ENCODE measurements around the gene AFMID. TPM values are rescaled to one million over a fixed set of nuclear protein-coding genes. Genes with fewer than 3 reads are reported as not detected.
"Not testable (repeated sequence)": the region's sequence is repeated elsewhere in the genome, so short reads cannot be mapped to it uniquely, and the experiment has no call there.

The AFMID gene
- total and polyA plus RNA-seq, 2 experiments from 2014 or later, result 23.6 to 85.8 TPM

DNA sequence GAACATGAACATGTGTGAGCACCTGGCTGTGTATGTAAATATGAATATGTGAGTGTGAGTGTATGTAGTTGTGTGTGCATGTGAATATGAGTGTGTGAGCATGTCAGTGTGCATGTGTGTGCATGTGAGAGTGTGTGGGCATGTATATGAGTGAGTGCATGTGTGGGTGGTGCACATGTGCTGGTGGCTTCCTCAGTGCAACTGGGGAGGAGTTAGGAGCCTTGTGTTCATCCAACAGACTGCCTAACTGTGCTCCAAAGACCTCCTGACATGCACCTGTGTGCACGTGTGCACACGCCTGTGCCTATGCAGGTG is 45.7 kb downstream of the AFMID start:
- TF ChIP-seq, protein P1, sequence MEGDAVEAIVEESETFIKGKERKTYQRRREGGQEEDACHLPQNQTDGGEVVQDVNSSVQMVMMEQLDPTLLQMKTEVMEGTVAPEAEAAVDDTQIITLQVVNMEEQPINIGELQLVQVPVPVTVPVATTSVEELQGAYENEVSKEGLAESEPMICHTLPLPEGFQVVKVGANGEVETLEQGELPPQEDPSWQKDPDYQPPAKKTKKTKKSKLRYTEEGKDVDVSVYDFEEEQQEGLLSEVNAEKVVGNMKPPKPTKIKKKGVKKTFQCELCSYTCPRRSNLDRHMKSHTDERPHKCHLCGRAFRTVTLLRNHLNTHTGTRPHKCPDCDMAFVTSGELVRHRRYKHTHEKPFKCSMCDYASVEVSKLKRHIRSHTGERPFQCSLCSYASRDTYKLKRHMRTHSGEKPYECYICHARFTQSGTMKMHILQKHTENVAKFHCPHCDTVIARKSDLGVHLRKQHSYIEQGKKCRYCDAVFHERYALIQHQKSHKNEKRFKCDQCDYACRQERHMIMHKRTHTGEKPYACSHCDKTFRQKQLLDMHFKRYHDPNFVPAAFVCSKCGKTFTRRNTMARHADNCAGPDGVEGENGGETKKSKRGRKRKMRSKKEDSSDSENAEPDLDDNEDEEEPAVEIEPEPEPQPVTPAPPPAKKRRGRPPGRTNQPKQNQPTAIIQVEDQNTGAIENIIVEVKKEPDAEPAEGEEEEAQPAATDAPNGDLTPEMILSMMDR (IDR thresholded peaks at IDR 0.05; ENCODE audit: low read depth, low read length), result no peak
- Histone ChIP-seq H3K4me3 (no peak overlapping the region), H3K9me3 (ENCODE audit: low read depth) (no peaks in the 10 kb centered on the region), H3K36me3 (no peaks in the 10 kb centered on the region), H3K27me3 (peaks cover 39% of the 10 kb centered on the region), H3K27ac (no peak overlapping the region), H3K4me1 (ENCODE audit: low read depth) (no peaks in the 10 kb centered on the region)
- DNase-seq (ENCODE audit: low read depth in 1 of 2, low spot score in 1 of 2), result no peak

DNA sequence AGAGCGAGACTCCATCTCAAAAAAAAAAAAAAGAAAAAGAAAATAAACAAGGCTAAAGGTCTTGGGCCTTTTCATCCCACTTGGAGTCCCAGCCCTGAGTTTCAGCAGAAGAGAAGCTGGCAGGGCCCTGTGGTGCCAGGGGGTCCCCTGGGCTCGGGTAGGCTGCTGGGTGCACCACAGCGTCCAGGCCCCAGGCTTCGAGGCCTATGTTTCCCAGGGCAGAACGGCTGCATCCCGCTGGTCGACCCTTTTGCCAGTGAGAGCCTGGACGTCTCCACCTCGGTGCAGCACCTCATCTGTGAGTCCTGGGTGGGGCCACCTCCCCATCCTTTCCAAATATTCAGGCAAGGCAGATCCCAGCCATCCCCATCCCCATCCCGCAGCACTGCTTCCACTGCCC is 46.5 kb downstream of the AFMID start:
- H3K4me3 ChIP-seq, result no peak overlapping the region
- no peaks in the 10 kb centered on the region for H3K9me3 ChIP-seq (ENCODE audit: low read depth)
- no peak overlapping the region for H3K27ac ChIP-seq
- H3K4me1 ChIP-seq (ENCODE audit: low read depth), result no peaks in the 10 kb centered on the region
- no peak for DNase-seq (ENCODE audit: low read depth in 1 of 2, low spot score in 1 of 2)
- H3K27me3 ChIP-seq, result peaks cover 39% of the 10 kb centered on the region
- H3K36me3 ChIP-seq, result no peaks in the 10 kb centered on the region
- TF ChIP-seq, protein P1 (IDR thresholded peaks at IDR 0.05; ENCODE audit: low read depth, low read length), result no peak

GRCh38 chr17:78234261-78234865 is 47.2 kb downstream of the AFMID start:
- Histone ChIP-seq H3K27ac (no peak overlapping the region), H3K9me3 (ENCODE audit: low read depth) (no peaks in the 10 kb centered on the region), H3K4me1 (ENCODE audit: low read depth) (no peaks in the 10 kb centered on the region), H3K27me3 (peaks cover 38% of the 10 kb centered on the region), H3K36me3 (no peaks in the 10 kb centered on the region), H3K4me3 (no peak overlapping the region)
- DNase-seq (ENCODE audit: low read depth in 1 of 2, low spot score in 1 of 2), result no peak
- TF ChIP-seq, protein P1 (IDR thresholded peaks at IDR 0.05; ENCODE audit: low read depth, low read length), result no peak

GRCh38 chr17:78235022-78235421 is 47.9 kb downstream of the AFMID start:
- not testable (repeated sequence) for H3K9me3 ChIP-seq (ENCODE audit: low read depth); H3K4me3 ChIP-seq; H3K36me3 ChIP-seq; H3K4me1 ChIP-seq (ENCODE audit: low read depth); H3K27ac ChIP-seq
- peak in 1 of 2 donors; percentile 68 for DNase-seq (ENCODE audit: low read depth in 1 of 2, low spot score in 1 of 2)
- H3K27me3 ChIP-seq, result peaks cover 31% of the 10 kb centered on the region

- TF ChIP-seq, protein P1 (IDR thresholded peaks at IDR 0.05; ENCODE audit: low read depth, low read length), result no peak
- no peaks in the 10 kb centered on the region for H3K4me1 ChIP-seq (ENCODE audit: low read depth)
- DNase-seq (ENCODE audit: low read depth in 1 of 2, low spot score in 1 of 2), result no peak
These were observed 48.7 kb downstream of the AFMID start for GRCh38 chr17:78235885-78236284.

GRCh38 chr17:78236362-78237127 is 49.4 kb downstream of the AFMID start:
- Histone ChIP-seq H3K36me3 (no peaks in the 10 kb centered on the region), H3K27ac (no peak overlapping the region), H3K4me3 (no peak overlapping the region), H3K4me1 (ENCODE audit: low read depth) (no peaks in the 10 kb centered on the region), H3K27me3 (peaks cover 16% of the 10 kb centered on the region), H3K9me3 (ENCODE audit: low read depth) (no peaks in the 10 kb centered on the region)
- DNase-seq (ENCODE audit: low read depth in 1 of 2, low spot score in 1 of 2), result no peak
- TF ChIP-seq, protein P1 (IDR thresholded peaks at IDR 0.05; ENCODE audit: low read depth, low read length), result no peak

More at GRCh38 chr17:78235885-78236284, 48.7 kb downstream of the AFMID start:
- Histone ChIP-seq H3K4me3 (no peak overlapping the region), H3K27ac (no peak overlapping the region), H3K36me3 (no peaks in the 10 kb centered on the region), H3K9me3 (ENCODE audit: low read depth) (no peaks in the 10 kb centered on the region), H3K27me3 (peaks cover 23% of the 10 kb centered on the region)

Measured in cardiac muscle cell (in vitro differentiated cells and primary cell).